ENCODE data around the gene ACTL7A. TPM values are rescaled to one million over a fixed set of nuclear protein-coding genes. Genes with fewer than 3 reads are reported as not detected.

The ACTL7A gene
- total RNA-seq, 1 donor from 2014 or later = not detected

GRCh38 chr9:108876425-108876824 is 14.4 kb downstream of the ACTL7A start:
- peaks cover 5% of the 10 kb centered on the region for H3K36me3 Mint-ChIP-seq (ENCODE audit: unreplicated experiment)
- no peak for DNase-seq
- TF ChIP-seq, protein P1, sequence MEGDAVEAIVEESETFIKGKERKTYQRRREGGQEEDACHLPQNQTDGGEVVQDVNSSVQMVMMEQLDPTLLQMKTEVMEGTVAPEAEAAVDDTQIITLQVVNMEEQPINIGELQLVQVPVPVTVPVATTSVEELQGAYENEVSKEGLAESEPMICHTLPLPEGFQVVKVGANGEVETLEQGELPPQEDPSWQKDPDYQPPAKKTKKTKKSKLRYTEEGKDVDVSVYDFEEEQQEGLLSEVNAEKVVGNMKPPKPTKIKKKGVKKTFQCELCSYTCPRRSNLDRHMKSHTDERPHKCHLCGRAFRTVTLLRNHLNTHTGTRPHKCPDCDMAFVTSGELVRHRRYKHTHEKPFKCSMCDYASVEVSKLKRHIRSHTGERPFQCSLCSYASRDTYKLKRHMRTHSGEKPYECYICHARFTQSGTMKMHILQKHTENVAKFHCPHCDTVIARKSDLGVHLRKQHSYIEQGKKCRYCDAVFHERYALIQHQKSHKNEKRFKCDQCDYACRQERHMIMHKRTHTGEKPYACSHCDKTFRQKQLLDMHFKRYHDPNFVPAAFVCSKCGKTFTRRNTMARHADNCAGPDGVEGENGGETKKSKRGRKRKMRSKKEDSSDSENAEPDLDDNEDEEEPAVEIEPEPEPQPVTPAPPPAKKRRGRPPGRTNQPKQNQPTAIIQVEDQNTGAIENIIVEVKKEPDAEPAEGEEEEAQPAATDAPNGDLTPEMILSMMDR (IDR thresholded peaks at IDR 0.05; ENCODE audit: partially characterized antibody, unreplicated experiment) = no peak
- H3K27ac Mint-ChIP-seq (ENCODE audit: unreplicated experiment) = no peak overlapping the region
- no peaks in the 10 kb centered on the region for H3K4me1 Mint-ChIP-seq (ENCODE audit: low read depth, unreplicated experiment)
- H3K27me3 Mint-ChIP-seq (ENCODE audit: unreplicated experiment) = no peaks in the 10 kb centered on the region
- peaks cover 2% of the 10 kb centered on the region for H3K9me3 Mint-ChIP-seq (ENCODE audit: unreplicated experiment)
- no peak overlapping the region for H3K4me3 Mint-ChIP-seq (ENCODE audit: unreplicated experiment)

DNA sequence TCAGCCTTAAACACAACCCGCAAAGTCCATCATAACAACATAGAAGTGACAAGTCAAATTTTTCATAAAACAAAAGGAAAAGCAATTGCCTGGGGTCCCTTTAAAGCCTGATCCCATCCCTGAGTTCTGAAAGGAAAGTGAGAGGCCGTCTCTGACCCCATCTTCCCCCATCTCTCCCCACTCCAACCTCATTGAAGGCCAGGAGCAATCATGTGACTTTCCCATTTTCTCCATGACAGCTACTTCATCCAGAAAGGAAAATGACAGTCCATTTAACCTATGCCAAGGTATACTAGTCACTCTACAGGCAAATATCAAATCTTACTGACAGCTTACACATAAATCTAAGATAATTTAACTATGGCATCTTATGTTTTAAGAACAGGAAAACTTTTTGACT is 15.5 kb downstream of the ACTL7A start:
- Mint-ChIP-seq H3K4me1 (ENCODE audit: low read depth, unreplicated experiment) (no peaks in the 10 kb centered on the region), H3K27ac (ENCODE audit: unreplicated experiment) (no peak overlapping the region), H3K4me3 (ENCODE audit: unreplicated experiment) (no peak overlapping the region), H3K27me3 (ENCODE audit: unreplicated experiment) (no peaks in the 10 kb centered on the region), H3K9me3 (ENCODE audit: unreplicated experiment) (peaks cover 5% of the 10 kb centered on the region), H3K36me3 (ENCODE audit: unreplicated experiment) (no peaks in the 10 kb centered on the region)
- no peak for DNase-seq
- TF ChIP-seq, protein P1 (IDR thresholded peaks at IDR 0.05; ENCODE audit: partially characterized antibody, unreplicated experiment) = no peak

GRCh38 chr9:108880738-108881316 is 18.8 kb downstream of the ACTL7A start:
- TF ChIP-seq, protein P1 (IDR thresholded peaks at IDR 0.05; ENCODE audit: partially characterized antibody, unreplicated experiment) = no peak
- Mint-ChIP-seq H3K27me3 (ENCODE audit: unreplicated experiment) (no peaks in the 10 kb centered on the region), H3K4me1 (ENCODE audit: low read depth, unreplicated experiment) (no peaks in the 10 kb centered on the region), H3K36me3 (ENCODE audit: unreplicated experiment) (peaks cover 5% of the 10 kb centered on the region), H3K27ac (ENCODE audit: unreplicated experiment) (no peak overlapping the region), H3K9me3 (ENCODE audit: unreplicated experiment) (peaks cover 5% of the 10 kb centered on the region), H3K4me3 (ENCODE audit: unreplicated experiment) (no peak overlapping the region)
- DNase-seq = no peak

DNA sequence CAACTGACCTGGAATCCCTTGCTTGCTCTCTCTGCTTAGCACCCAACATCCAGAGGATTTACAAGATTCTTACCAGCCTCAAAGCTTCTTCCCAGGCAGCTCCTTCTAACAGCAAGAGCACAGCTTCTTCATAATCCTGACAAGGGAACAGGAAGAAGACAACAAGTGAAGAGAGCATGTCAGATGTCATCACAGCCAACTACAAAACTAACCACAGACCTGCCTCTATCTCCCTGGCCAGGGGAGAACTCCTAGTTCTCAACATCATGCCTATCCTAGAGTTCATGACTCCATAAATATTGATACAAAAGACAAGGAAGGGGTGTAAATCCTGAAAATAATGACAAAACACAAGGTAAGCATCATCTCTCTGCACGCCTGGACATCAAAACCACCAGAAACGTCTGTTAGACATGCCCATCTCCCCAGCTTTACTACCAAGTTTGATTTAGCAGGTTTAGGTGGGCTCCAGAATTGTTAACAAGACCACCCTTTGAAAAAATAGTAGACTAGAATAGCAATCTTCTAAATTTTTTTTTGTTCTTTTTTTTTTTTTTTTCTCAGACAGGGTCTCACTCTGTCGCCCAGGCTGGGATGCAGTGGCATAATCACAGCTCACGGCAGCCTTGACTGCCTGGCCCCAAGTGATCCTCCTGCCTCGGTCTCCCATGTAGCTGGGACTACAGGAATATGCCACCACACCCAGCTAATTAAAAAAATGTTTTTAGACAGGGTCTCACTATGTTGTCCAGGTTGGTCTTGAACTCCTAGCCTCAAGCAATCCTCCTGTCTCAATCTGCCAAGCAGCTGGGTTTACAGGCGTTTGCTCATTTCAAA is 20.2 kb downstream of the ACTL7A start:
- TF ChIP-seq, protein P1 (IDR thresholded peaks at IDR 0.05; ENCODE audit: partially characterized antibody, unreplicated experiment) = no peak
- Mint-ChIP-seq H3K9me3 (ENCODE audit: unreplicated experiment) (peaks cover 3% of the 10 kb centered on the region), H3K36me3 (ENCODE audit: unreplicated experiment) (peaks cover 5% of the 10 kb centered on the region), H3K4me3 (ENCODE audit: unreplicated experiment) (no peak overlapping the region), H3K27ac (ENCODE audit: unreplicated experiment) (no peak overlapping the region), H3K4me1 (ENCODE audit: low read depth, unreplicated experiment) (no peaks in the 10 kb centered on the region), H3K27me3 (ENCODE audit: unreplicated experiment) (no peaks in the 10 kb centered on the region)
- no peak for DNase-seq

- Mint-ChIP-seq H3K36me3 (ENCODE audit: unreplicated experiment) (peaks cover 5% of the 10 kb centered on the region), H3K4me1 (ENCODE audit: low read depth, unreplicated experiment) (no peaks in the 10 kb centered on the region), H3K27ac (ENCODE audit: unreplicated experiment) (no peak overlapping the region), H3K27me3 (ENCODE audit: unreplicated experiment) (no peaks in the 10 kb centered on the region), H3K9me3 (ENCODE audit: unreplicated experiment) (peaks cover 3% of the 10 kb centered on the region), H3K4me3 (ENCODE audit: unreplicated experiment) (no peak overlapping the region)
- DNase-seq = no peak
- TF ChIP-seq, protein P1 (IDR thresholded peaks at IDR 0.05; ENCODE audit: partially characterized antibody, unreplicated experiment) = no peak
Observed at GRCh38 chr9:108883085-108883484, 21.0 kb downstream of the ACTL7A start.

Measured in glutamatergic neuron (in vitro differentiated cells).